ENCODE measurements around the gene KIF5C.

KIF5C gene

DNA sequence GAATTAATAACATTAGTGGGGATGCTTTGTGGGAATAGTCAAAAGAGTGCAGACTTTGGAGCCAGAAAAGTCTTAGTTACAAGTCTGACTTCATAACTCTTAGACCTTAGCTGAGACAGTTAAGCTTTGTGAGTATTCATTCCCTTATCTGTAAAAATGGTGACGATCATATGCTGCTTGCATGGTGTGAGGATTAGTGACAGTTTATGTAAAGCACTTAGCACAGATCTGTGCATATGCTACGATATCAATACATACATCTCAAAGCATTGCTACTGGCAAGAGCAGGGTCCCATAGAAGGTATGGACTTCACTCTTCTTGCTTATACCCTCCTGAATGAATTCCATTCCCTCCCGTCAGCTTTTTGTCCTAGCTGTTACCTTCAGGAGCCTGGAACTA, 106.8 kb downstream of the KIF5C start:
- DNase-seq (ENCODE audit: low spot score) = no peak
- in situ Hi-C loops (cut with MboI; ENCODE audit: low sequenced_read_pairs, unreplicated experiment) = loop anchor here (25.0 kb wide), 2 partner anchors 419 to 994 kb away; no protein-coding TSS in a partner anchor
- TF ChIP-seq, protein P1, sequence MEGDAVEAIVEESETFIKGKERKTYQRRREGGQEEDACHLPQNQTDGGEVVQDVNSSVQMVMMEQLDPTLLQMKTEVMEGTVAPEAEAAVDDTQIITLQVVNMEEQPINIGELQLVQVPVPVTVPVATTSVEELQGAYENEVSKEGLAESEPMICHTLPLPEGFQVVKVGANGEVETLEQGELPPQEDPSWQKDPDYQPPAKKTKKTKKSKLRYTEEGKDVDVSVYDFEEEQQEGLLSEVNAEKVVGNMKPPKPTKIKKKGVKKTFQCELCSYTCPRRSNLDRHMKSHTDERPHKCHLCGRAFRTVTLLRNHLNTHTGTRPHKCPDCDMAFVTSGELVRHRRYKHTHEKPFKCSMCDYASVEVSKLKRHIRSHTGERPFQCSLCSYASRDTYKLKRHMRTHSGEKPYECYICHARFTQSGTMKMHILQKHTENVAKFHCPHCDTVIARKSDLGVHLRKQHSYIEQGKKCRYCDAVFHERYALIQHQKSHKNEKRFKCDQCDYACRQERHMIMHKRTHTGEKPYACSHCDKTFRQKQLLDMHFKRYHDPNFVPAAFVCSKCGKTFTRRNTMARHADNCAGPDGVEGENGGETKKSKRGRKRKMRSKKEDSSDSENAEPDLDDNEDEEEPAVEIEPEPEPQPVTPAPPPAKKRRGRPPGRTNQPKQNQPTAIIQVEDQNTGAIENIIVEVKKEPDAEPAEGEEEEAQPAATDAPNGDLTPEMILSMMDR (IDR thresholded peaks at IDR 0.05; ENCODE audit: borderline replicate concordance, control extremely low read depth, extremely low read depth, insufficient read depth, missing control alignments) = no peak

DNA sequence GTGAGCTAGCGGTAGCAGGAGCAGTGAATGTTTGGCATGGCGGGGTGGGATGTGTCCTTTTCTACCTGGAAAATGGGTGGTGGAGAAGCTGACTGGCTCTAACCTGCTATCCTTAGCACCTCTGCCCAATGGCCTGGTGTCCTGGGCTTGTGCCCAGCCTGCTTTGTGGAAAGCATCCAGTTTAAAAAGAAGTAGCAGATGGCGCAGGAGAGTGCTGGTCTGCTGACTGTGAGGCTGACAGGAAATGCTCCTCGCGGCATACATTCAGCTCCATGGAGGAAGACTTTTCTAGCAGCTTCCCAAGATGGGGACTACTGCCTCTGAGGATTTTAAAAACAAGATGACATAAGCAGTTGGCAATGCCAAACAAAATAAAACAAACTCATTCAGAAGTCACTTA, 107.3 kb downstream of the KIF5C start:
- in situ Hi-C loops (cut with MboI; ENCODE audit: low sequenced_read_pairs, unreplicated experiment) = loop anchor here (25.0 kb wide), 2 partner anchors 420 to 995 kb away; no protein-coding TSS in a partner anchor
- TF ChIP-seq, protein P1 (IDR thresholded peaks at IDR 0.05; ENCODE audit: borderline replicate concordance, control extremely low read depth, extremely low read depth, insufficient read depth, missing control alignments) = no peak
- no peak for DNase-seq (ENCODE audit: low spot score)

DNA sequence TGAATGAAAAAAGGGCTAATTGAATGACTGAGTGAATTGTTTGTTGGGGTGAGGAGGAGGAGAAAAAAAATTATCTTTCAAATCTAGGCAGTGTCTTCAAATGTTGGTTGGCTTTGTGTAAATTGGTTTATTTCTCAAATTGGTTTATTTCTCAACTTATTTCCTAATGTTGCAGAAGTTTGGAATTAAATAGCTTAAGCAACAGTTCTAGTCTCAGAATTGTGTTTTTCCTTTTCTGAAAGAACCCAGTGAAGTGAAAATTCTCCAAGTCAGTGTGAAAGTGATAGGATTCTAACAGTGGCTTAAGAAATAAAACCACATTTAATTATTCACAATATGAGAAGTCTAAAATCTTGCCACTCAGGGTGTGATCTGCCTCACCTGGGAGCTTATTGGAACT, 108.9 kb downstream of the KIF5C start:
- in situ Hi-C loops (cut with MboI; ENCODE audit: low sequenced_read_pairs, unreplicated experiment) = loop anchor here (25.0 kb wide), 2 partner anchors 422 to 997 kb away; no protein-coding TSS in a partner anchor

DNA sequence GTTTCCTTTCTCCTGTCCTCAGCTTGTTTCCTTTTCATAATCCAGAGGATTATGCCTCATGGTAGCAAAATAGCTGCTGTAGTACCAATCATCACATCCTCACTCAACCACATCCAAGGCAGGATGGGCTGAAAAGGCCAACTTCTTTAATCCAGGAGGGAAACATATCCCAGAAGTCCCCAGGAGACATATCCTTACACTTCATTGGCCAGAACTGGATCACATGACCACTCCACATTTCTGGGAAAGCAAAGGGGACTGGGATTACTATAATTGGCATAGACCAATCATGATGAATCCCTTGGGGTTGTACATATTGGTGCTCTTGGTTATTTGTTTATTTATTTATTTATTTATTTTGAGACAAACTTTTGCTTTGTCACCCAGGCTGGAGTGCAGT, 109.4 kb downstream of the KIF5C start:
- TF ChIP-seq, protein P1 (IDR thresholded peaks at IDR 0.05; ENCODE audit: borderline replicate concordance, control extremely low read depth, extremely low read depth, insufficient read depth, missing control alignments) = no peak
- DNase-seq (ENCODE audit: low spot score) = no peak
- in situ Hi-C loops (cut with MboI; ENCODE audit: low sequenced_read_pairs, unreplicated experiment) = loop anchor here (25.0 kb wide), 2 partner anchors 422 to 997 kb away; no protein-coding TSS in a partner anchor

More for the DNA sequence above, 108.9 kb downstream of the KIF5C start:
- TF ChIP-seq, protein P1 (IDR thresholded peaks at IDR 0.05; ENCODE audit: borderline replicate concordance, control extremely low read depth, extremely low read depth, insufficient read depth, missing control alignments) = no peak
- no peak for DNase-seq (ENCODE audit: low spot score)

DNA sequence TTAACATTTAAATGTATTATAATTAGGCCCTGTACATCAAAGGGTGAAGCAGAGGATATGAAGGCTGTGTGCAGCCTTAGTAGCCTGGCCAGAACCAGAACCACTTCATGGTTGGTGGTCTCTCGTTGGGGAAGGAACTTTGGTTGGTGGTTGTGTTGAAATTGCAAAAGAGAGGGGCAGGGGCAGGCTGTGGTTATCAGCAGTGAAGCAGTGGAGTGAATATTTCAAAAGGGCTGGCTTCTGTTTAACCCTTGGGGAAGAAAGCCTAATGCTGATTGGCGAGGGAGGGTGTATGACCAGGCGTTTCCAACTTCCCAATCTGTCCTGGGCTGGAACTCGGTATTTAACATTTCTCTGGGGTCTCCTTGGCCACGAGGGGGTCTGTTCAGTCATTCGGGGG, 112.3 kb downstream of the KIF5C start:
- no peak for DNase-seq (ENCODE audit: low spot score)
- in situ Hi-C loops (cut with MboI; ENCODE audit: low sequenced_read_pairs, unreplicated experiment) = loop anchor here (25.0 kb wide), 2 partner anchors 425 to 1000 kb away; no protein-coding TSS in a partner anchor
- TF ChIP-seq, protein P1 (IDR thresholded peaks at IDR 0.05; ENCODE audit: borderline replicate concordance, control extremely low read depth, extremely low read depth, insufficient read depth, missing control alignments) = no peak

DNA sequence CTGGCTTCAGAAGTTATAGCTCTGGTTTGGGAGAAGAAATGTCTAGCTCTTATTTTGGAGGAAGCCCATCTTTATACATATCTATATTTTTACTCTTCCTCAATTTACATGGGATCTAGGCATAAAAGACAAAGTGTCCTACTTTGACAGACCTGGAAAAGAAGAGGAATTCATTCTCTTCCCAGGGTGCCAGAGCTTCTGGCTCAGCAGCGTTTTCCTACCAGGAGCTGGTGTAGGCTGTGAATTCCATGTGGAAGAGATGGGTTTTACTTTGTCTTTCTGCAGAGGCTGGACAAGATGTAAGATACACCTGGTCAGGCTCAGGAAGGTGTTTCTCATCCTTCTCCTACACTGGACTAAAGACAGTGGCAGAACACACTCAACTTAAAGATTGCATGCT, 113.3 kb downstream of the KIF5C start:
- no peak for DNase-seq (ENCODE audit: low spot score)
- in situ Hi-C loops (cut with MboI; ENCODE audit: low sequenced_read_pairs, unreplicated experiment) = loop anchor here (25.0 kb wide), 2 partner anchors 426 to 1001 kb away; no protein-coding TSS in a partner anchor
- TF ChIP-seq, protein P1 (IDR thresholded peaks at IDR 0.05; ENCODE audit: borderline replicate concordance, control extremely low read depth, extremely low read depth, insufficient read depth, missing control alignments) = no peak
